HG02938 (cell line): ENCODE measurements around the gene WDR48.

Experiments used
- ATAC-seq: cut with Tn5 transposase; IDR thresholded peaks from one replicate; pipeline ENCODE4 v1.9.1; 2021; ENCODE audit warnings: mild to moderate bottlenecking, moderate library complexity; ENCODE audit not compliant: unreplicated experiment

Gene WDR48

DNA sequence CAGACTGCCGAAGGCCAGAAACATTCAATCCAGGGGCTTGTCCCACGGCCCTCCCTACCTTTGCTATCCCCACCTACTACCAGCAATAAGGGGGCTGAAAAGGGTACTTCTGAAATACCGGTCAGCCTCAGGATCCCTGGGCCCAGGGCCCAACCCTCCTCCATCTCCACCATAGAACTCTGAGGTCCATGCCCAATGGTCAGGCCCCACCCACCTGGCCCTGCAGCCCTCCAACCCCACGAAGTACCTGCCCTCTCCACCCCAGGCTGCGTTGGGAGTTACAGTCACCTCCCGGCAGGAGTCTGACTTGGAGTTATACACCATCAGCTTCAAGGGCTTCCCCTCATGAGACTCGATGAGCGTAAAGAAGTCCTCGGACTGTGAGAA lies 48.7 kb downstream of the WDR48 start:
- no peak for ATAC-seq

DNA sequence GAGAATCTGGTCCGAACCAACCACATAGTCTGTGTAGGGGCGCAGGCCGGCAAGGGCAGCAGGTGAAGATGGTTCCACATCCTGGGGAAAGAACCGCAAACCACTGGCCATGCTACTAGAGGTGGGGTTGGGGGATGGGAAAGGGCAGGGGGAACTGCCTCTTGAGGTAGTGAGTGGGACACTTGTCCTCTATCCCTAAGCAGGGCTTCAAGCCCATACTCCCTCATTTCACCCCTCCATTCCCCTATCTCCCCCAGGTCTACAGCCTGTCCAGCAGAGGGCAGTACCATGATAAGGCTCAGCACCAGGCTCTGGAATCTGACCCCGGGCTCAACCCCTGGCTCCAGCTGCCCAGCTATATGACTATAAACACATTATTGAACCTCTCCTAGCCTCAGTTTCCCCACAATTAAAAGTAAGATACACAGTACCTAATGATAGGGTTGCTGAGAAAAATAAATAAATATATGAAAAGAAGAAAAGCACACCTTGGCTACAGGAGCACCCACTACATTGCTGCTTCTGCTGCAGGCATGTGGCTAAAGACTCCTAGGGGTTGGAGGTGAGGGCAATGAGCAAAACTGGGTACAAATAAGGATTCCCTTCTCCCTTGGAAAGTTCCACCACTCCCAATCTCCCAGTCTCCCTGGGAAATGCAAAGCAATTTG lies 49.3 kb downstream of the WDR48 start:
- no peak for ATAC-seq

DNA sequence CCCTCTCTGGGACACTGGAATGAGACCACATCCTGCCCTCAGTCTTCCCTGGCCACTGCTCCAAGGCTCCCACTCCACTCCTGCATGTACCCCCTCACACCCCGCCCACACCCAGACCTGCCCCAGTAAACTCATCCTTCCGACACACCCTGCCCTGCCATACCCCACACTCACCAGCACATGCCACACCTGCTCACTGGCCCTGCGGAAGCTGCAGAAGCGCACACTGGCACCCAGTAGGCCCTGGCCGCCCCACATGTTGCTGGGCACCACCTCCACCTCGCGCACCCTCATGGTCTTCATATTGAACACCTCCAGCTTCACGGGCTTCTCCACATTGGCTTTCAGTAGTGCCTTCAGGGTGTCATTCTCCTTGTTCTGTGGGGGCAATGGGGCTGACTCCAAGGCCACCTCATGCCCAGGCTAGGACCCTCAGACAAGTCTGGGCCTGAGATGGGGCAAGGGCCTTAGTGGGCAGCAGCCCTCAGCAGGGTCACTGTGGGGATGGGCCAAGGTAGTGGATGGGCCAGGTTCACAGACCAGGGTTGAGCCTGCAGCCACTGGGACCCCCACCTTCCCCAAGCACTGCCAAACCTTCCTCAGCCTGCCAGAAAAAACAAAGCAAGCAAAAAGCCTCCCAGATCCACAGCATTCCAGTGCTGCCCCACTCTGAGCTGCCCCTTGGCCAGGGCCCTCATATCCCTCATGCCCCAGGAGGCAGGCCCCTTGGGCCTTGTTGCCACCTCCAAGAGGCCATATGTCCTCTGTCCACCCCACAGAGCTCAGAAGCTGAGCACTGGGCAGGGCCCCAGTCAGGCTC lies 50.9 kb downstream of the WDR48 start:
- no peak for ATAC-seq

DNA sequence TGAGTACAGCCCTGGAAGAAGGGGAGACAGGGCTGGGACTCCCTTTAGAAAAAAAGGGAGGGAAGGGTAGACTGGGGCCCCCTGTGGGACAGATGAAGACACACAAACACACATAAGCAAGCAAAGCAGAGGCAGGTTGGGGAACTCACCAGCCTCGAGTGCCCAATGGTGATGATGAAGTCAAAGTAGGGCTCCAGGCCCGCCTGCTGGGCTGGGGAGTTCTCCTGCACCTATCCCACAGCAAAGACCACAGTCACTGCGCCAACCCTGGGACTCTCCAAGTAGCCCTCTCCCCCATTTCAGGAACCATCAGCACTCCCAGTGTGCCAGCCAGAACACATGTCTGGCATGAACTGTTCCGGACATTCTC lies 51.5 kb downstream of the WDR48 start:
- ATAC-seq: no peak

DNA sequence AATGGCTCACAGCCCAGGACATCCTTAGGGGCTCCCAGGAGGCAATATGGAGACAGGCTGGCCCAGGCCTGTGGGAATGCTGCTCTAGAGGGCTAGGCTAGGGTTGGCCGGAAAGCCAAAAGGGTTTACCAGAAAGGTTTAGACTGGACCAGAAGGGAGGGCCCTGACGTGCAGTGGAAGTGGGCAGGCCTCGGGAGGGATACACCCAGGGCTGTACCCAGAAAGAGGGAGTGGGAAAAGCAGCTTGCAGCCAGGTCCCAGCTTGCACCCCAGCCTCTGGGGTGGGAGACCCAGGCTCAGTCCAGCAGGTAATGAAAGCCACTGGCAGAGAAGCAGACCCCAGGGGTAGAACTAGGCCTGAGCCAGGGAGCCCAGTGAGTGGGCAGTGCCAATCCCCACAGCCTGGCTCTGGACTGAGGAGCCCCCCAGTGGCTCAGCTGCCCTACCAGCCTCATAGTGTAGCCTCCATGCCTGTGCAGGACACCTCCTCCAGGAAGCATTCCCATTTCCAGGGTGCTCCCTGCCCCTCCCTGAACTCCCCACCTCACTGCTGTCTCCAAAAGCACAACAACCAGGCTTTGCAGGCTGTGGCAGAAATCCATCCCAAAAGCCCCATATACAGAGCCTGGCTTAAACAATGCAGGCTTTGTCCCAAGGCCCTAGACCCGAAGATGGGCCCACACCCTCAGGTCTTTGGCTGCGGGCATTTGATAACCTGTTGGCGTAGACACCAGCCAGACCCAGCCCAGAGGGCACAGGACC lies 52.2 kb downstream of the WDR48 start:
- no peak for ATAC-seq

DNA sequence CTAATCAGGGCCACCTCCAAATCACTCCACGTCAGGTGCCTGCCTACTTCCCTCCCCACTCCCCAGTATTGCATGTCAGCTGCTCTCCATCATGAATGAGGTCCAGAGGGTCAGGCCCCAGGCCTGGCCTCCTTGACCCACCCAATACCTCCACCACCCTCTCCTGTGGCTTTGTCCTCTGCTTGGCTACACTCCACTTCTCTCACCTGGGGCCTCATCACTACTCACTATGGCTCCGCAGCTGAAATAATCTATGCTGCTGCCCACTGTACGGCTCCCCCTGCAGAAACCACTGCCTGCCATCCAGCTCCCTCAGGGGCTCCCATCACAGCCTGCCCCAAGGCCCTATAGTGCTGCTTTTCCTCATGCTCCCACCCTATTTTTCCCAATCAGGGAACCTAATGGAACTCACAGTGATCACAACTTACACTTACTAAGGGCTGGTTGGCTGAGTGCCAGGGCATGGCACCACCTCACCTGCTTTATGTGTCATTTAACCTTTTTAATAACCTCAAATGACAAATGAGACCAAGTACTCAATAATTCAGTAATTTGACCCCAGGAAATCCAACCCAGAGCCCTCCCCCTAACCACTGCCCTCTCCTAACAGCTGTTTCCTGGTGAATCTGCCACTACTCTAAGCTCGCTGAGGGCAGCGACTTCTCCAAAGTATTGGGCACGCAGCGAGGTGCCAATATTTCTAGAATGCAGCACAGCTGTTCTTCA lies 53.3 kb downstream of the WDR48 start:
- no peak for ATAC-seq

DNA sequence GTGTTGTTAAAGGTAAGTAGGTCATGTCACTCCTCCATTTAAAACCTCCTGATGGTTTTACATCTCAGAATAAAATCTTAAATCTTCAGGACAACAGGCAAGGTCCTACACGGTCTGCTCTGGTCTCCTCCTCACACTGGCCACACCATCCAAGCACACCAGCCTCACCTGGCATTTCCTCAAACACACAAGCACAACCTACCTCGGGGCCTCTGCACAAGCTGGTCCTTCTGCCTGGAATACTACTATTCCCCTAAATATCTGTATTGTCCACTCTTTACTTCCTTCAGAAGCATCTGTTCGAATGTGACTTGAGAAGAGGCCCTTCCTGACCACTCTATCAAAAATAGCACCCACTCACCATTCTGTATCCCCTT lies 53.9 kb downstream of the WDR48 start:
- ATAC-seq: no peak

DNA sequence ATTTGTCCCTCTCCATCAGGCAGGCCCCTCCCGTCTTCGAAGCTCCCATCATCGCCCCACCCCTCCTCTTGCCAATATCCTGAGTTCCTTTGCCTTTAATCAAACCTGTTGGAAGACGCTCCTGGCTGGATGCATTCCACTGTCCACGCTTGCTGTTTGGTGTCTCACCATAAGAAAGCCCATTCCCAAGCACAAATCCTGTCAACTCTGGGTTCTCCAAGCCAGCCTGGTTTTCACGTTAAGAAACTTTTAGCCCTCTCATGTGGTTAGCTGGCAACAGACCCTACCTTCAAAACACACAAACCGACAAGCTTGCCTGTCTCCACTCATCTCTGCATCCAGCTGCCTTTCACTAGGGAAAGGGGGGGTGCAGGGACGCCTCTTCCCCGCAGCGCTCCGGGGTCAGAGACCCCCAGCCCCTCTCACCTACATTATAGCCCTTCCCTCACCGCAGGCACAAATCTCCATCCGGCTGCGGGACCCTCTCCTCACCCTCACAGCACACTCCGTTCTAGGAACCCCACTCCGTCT lies 54.5 kb downstream of the WDR48 start:
- no peak for ATAC-seq

DNA sequence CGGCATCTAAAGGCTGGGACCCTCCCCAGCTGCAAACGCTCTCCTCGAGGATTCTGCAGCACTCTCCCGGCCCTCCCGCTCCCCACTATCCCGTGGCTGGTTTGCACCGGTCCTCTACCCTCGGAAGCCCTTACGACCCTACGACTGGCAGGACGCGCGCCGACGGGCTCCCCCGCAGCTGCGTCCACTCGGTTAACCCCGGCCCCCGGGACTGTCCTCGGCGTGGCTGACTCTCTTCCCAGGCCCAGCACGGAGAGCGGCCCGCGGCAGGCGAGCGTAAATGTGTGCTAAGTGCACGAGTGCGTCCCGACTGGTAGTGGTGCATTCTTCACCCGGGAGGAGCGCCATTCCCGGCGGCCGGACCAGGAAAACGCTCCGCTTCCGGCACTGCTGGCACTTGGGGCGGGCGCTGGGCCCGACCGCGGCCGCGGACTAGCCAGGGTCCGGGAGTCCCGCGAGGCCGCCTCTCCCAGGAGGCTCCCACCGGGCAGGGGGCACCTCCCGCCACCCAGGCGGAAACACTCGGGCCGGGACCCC lies 55.1 kb downstream of the WDR48 start:
- peak; percentile 1 for ATAC-seq

DNA sequence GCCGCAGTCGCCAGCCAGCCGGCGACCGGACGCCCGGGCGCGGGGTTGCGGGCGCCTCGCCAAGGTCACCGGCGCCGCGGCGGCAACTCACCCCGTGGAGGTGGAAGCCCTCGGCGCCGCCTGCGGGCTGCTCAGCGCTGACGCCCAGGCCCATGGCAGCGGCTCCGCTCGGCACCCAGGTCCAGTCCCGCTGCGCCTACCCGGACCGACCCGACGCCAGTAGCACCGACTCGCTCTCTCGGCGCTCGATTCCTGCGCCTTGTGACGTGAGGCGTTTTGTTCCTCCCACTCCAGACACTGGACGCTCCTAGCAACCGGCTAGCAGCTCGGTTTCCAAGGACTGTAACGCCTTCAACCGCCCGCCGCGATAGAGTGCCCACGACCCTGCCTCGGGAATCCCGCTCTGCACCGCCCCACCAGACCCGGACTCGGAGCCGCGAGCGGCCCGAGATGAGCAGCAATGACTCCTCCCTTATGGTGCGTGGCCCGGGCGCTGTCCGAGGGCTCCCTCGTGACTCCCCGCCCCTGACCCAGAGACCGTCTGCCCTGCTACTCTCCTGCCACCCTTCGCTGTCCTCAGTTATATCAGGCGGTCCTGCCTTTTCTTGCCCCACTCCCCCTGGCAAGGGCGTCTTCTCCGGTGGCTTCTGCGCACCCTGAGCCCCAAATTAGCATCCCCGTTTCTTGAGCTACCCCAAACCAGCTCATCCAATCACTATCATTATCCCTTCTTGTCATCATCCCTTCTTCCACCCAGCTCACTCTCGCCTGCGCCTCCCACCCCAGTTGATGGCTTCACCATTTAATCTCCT lies 55.8 kb downstream of the WDR48 start, which contains the start of the genes GORASP1 and TTC21A:
GORASP1 (minus strand) TSS at position 240 of the 812 bp plus-strand sequence; CDS start at position 154, 86 bp downstream.
TTC21A (plus strand) TSS at position 293 of the 812 bp plus-strand sequence; CDS start at position 451, 158 bp downstream.
- peak; percentile 38 for ATAC-seq

DNA sequence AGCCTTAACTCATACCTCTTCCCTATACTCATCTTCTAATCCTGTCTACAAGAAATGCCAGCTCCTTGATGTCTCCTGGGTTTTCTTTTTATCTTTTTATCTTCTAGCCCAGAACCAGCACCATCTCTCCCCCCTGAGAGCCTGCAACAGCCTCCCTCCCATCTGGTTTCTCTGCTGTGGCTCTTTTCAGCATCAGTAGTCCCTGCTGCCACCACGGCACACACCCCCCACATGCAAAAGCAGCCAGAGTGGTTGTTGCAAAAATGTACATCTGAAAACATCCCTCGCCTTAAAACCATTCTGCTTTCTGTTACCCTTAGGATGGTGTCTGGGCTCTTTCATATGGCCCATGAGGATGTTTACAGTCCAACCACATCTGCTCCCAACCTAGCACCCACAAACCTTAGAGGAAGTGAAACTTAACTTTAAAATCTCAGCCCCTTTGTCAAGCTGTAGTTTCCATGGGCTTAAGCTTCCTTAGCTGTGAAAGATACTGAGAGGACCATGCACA lies 56.4 kb downstream of the WDR48 start:
- peak; percentile 81 for ATAC-seq

DNA sequence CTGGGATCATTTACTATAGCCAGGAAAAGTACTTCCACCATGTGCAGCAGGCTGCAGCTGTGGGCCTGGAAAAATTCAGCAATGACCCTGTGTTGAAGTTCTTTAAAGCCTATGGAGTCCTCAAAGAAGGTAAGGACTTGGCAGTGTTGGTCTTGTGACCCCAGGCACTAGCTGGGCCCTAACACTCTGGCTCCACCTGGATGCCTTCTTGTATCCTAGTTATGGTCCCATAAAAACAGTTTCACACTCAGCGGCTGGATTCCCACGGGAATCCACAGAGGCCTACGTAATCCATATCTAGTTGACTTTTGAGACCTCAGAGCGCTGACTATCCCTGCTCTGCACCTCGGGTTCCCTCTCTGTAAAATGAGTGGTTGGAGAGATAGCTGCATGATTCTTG lies 57.3 kb downstream of the WDR48 start:
- no peak for ATAC-seq

DNA sequence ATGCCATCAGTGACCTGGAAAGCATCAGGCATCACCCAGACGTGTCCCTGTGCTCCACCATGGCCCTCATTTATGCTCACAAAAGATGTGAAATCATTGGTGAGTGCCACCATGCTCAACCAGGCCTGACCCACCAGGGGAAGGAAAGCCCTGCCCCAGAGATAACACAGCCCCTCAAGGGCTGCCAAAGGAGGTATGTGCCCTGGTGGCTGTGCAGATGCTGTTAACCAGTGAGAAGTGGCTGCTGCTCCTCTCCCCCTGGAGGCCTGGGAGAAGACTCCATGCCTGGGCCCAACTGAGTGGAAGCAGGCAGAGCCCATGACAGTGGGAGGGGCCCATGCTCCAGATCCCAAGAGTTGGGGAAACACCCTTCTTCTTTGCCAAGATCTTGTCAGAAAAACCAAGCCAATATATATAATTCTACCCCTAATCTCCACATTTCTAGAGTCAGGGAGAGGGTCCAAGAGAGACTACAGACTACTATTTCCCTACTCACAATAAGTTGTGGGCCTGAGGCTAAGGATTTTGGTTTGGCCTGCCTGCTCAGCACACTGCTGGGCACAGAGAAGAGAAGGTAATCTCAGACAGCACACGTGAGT lies 58.3 kb downstream of the WDR48 start:
- ATAC-seq: no peak

DNA sequence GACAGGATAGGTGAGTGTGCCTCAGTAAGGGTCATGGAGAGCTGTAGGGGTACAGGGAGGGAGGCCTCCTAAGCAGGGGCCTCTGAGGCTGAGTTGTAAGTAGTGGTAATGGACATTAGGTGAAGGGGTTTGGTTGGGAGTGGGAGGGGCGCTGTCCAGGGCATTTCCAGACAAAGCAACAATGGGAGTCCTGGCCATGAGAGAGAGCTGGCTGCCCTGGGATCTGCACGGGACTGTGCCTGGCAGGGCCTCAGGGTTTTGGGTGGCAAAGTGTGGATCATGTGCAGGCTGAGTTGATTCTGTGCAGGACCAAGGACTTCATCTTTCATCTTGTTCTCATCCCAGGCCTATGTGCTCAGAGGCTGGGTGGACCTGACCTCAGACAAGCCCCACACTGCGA lies 60.3 kb downstream of the WDR48 start:
- no peak for ATAC-seq

DNA sequence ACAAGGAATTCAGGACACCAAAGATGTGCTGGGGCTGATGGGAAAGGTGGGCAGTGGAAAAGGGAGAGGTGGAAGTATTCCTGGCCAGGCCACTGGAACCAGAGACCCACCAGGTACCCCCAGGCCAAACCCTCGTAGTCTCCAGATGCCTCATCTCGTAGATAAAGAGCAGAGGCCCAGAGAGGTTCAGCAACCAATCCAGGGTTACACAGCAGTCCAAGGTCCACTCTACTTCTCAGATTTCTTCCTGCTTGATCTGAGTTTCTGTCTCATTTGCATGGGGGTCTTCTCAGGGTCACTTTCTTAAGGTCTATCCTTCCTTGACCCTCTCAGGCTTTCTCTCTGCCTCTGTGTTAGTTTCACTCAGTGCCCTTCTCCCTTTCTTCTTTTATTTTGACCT lies 60.7 kb downstream of the WDR48 start:
- ATAC-seq: no peak

DNA sequence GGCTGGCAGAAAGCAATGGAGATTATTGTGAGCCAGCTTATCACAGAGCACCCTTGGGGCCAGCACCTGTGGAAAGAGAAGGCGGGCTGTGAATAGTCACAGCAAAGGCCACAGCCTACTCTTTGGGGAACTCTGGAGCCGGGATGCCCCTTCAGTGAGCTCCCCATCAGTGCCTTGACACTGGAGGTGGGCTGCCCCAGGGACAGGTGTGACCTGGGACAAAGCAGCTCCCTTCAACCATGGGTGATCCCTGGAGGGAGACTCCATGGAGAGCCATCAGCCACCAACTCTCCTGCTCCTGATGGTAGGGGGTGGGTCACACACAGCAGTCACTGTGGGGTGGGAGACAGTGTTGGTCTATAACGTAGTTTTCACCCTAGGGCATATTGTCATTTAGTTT lies 61.5 kb downstream of the WDR48 start:
- no peak for ATAC-seq

DNA sequence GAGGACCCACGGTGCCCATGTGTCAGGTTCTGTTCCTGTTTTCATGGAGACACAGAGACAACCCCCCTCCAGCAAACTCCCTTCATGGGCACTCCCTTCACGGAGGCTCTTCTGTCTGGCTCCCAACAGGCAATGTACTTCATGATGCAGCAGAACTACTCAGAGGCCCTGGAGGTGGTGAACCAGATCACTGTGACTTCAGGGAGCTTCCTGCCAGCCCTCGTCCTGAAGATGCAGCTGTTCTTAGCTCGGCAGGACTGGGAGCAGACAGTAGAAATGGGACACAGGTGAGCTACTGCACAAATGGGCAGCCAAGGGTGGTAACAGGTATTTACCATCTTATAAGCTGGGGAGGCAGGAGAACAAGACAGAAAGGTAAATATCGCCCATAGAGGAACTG lies 62.6 kb downstream of the WDR48 start:
- no peak for ATAC-seq

DNA sequence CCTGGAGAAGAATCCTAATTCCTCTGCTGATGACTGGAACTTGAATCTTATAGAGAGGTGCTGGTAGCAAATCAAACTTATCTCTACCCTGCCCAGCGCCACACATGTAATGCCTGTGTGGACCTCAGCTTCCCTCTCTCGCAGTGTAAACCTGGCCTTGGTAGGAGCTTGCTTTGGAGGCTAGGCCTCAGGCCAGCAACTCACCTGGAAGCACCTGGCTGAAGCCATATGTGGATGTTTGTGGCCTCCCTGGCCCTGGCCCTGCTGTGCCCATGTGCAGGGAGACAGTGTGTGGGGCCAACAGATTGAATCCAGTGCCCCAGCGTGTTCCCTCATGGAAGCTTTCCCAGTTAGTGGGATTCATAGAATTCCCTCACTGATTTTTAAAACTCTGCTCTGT lies 64.1 kb downstream of the WDR48 start:
- ATAC-seq: no peak

DNA sequence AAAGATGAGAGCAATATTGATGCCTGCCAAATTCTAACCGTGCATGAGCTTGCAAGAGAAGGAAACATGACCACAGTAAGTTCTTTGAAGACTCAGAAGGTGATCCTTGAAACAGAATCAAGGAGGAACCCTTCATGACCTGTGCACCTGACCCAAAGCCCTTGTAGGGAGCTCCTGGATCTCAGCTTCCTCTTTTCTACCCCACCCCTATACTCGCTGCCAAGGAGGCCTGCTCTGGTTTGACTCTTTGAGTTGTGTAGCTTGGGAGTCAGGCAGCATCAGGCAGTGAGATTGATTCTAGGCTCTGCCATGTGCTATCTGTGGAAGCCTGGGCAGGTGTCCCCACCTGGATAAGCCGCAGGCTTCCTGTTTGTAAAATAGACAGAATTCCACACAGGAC lies 66.3 kb downstream of the WDR48 start:
- no peak for ATAC-seq
